NCI-H748 treated with DMSO at 0.1 percent for 48 hours (cell line): ENCODE results near the gene UBXN11.
"Not testable (repeated sequence)": the region's sequence is repeated elsewhere in the genome, so short reads cannot be mapped to it uniquely, and the experiment has no call there.

ENCODE experiments used
- DNase-seq: peaks from one replicate; lab custom pipeline; 2025; lab: John Stamatoyannopoulos, UW

The UBXN11 gene

DNA sequence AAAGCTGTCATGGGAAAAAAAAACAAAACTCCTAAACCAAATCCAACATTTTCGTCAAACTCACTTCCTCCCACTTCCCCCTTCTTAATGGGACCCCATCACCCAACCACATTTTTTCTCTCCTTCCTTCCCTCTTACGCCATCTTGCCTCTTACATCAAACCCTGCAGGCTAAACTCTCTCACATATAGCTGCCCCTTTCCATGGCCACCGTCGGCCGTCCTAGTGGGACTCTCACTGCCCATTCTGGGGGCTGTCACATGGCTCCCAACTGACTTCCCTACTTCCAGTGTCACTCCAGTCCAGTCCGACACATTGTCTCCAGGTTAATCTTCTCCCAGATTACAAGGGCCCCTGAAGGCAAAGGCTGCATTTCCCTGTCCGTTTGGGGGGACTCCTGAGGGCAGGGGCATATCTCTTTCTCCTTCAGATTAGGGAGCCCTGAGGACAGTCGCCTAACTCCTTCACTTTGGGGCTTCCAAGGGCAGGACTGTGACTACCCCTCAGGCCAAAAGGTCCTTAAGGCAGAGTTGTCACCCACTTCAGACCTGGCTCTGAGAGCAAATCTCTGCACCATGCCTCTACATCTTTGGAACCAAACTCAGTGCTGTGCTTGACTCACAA, 658 bp downstream of the UBXN11 start:
- DNase-seq, result no peak

- DNase-seq, result no peak
Measured at GRCh38 chr1:26302733-26303405, 3.6 kb downstream of the UBXN11 start.

- no peak for DNase-seq
Measured at GRCh38 chr1:26300578-26301275, 5.7 kb downstream of the UBXN11 start.

DNA sequence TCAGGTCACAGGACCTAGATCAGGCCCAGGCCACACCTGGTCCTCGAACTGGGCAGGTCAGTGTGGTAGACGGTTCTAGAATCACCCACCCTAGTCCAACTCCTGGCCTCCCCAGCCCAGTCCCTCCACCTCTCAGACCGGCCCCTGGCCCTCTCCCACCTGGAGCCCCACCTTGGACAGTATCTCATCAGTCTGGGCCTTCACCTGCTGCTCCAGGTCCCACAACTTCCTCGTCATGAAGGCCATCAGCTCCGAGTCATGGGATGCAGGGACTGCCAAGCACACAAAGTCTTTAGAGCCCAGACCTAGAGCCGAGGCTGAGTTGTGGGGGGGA, 8.7 kb downstream of the UBXN11 start:
- DNase-seq, result no peak

- no peak for DNase-seq
Measured at GRCh38 chr1:26297057-26297790, 9.2 kb downstream of the UBXN11 start.

DNA sequence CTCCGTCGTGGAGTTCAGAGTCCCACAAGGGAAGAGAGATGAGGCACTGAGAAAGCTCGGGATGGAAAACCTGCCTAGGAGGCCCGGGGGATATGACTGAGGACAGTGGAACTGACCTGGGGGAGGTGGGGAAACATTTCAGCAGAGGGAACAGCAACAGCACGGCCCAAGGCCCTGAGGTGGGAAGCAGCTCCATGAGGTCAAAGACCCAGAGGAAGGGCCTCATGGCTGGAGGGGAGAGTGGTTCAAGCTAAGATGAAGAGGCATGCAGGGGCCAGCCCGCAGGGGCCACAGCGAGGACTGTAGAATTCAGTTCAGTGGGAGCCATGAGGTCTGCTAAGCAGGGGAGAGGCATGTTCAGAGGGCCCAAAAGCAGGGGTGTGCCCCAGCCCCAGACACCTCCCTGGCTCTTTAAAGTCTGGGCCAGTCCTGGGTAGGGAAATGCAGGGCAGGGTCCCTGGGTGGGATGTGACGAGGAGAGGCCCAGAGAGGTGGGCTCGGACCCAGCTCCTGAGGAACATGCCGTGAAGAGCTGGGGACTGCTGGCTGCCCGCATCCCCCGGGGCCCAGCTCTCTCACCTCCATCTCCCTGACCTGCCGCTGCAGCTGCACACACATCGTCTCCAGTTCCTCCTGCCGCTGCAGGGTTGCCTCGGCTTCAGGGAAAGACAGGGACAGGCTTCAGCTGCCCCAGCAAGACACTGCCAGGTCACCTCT, 9.9 kb downstream of the UBXN11 start:
- no peak for DNase-seq

- DNase-seq, result no peak
Measured at GRCh38 chr1:26295194-26296138, 11.0 kb downstream of the UBXN11 start.

DNA sequence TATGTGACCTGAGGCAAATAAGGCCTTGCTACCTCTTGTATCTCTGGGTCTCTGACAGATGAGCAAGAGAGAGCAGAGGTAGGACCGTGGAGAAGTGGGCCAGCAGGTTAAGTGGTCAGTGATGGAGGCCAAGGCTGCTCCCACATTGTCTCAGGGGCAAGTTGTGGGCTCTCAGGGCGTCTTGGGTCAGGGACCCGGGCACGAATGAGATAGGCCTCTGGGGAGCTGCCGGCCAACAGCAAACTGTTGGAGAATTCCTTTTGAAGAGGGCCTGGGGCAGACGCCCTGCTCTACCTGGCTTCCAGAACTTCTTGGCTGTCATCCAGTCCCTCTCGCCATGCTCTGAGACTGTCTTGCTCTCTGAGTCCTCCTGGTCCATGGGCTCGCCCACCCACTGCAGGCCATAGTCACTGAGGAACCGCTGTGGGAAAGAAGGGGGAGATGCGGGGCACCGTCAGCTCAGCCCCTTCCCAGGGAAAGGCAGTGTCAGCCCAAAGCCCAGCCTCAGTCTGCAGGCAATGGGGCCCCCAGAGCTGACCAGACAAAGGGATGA, 12.4 kb downstream of the UBXN11 start:
- DNase-seq, result no peak

GRCh38 chr1:26292735-26293134, 13.7 kb downstream of the UBXN11 start:
- not testable (repeated sequence) for DNase-seq

- DNase-seq, result no peak
Measured at GRCh38 chr1:26291939-26292338, 14.5 kb downstream of the UBXN11 start.

GRCh38 chr1:26291433-26291832, 15.0 kb downstream of the UBXN11 start:
- no peak for DNase-seq

DNA sequence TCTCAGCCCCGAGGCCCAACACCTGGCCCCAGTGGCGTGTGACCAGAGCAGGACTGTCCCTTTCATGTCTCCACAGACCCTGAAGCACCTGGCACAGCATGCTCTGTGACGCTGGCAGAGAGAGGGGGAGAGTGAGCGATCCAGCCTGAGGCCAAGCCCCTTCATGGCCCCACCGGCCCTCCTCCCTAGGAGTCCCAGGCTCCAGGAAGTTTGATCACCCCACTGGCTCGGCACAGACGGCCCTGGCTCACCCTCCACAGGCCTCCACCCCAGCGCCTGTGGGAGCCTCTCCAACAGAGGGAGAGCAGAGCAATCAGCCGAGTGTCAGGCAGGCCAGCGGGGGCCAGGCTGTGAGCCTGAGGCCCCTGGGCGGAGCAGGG, 15.6 kb downstream of the UBXN11 start:
- no peak for DNase-seq

GRCh38 chr1:26290122-26290881, 16.1 kb downstream of the UBXN11 start:
- DNase-seq, result no peak

GRCh38 chr1:26289158-26290059, 17.0 kb downstream of the UBXN11 start:
- DNase-seq, result no peak

GRCh38 chr1:26288311-26288941, 18.0 kb downstream of the UBXN11 start:
- DNase-seq, result no peak

DNA sequence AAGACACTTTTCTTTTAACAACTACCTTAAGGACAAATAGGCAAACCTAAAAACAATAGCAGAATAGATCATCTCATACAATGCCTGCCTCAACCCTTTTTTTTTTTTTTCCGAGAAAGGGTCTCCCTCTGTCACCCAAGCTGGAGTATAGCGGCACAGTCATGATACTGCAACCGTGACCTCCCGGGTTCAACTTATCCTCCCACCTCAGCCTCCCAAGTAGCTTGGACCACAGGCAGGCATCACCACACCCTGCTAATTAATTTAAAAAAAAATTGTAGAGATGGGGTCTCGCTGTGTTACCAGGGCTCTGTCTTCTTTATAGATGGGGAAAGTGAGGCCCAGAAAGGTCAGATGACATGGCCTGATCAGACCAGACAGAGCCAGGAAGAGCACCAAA, 18.6 kb downstream of the UBXN11 start:
- DNase-seq, result no peak

GRCh38 chr1:26287033-26287711, 19.3 kb downstream of the UBXN11 start:
- DNase-seq, result no peak

- no peak for DNase-seq
Measured at GRCh38 chr1:26286064-26286416, 20.4 kb downstream of the UBXN11 start.
